IPS-18a (cell line): ENCODE data around the gene ANKRD44.

ENCODE experiments used
- H3K27ac ChIP-seq: one replicate; pipeline ENCODE4 v1.5.1; 2013; ENCODE audit warnings: low read length
- H3K27me3 ChIP-seq: one replicate; pipeline ENCODE4 v1.6.1; 2013; ENCODE audit warnings: mild to moderate bottlenecking, low read length; ENCODE audit not compliant: control insufficient read depth, insufficient read depth
- H3K36me3 ChIP-seq: one replicate; pipeline ENCODE4 v1.6.1; 2013; ENCODE audit warnings: low read depth, low read length; ENCODE audit not compliant: control insufficient read depth
- H3K4me1 ChIP-seq: one replicate; pipeline ENCODE4 v1.6.1; 2013; ENCODE audit warnings: low read depth, low read length; ENCODE audit not compliant: control insufficient read depth
- H3K4me3 ChIP-seq: one replicate; pipeline ENCODE4 v1.5.1; 2013; ENCODE audit warnings: low read length
- H3K9ac ChIP-seq: one replicate; pipeline ENCODE4 v1.6.1; 2013; ENCODE audit warnings: mild to moderate bottlenecking, low read length, moderate library complexity
- H3K9me3 ChIP-seq: one replicate; pipeline ENCODE4 v1.6.1; 2013; ENCODE audit warnings: low read depth, low read length; ENCODE audit not compliant: control insufficient read depth

Gene ANKRD44

GRCh38 chr2:196944570-196944969 lies 366.0 kb downstream of the ANKRD44 start:
- Histone ChIP-seq H3K4me3 (no peak overlapping the region), H3K9ac (no peak overlapping the region), H3K4me1 (no peaks in the 10 kb centered on the region), H3K36me3 (no peaks in the 10 kb centered on the region), H3K27me3 (no peaks in the 10 kb centered on the region), H3K9me3 (no peaks in the 10 kb centered on the region), H3K27ac (no peak overlapping the region)

DNA sequence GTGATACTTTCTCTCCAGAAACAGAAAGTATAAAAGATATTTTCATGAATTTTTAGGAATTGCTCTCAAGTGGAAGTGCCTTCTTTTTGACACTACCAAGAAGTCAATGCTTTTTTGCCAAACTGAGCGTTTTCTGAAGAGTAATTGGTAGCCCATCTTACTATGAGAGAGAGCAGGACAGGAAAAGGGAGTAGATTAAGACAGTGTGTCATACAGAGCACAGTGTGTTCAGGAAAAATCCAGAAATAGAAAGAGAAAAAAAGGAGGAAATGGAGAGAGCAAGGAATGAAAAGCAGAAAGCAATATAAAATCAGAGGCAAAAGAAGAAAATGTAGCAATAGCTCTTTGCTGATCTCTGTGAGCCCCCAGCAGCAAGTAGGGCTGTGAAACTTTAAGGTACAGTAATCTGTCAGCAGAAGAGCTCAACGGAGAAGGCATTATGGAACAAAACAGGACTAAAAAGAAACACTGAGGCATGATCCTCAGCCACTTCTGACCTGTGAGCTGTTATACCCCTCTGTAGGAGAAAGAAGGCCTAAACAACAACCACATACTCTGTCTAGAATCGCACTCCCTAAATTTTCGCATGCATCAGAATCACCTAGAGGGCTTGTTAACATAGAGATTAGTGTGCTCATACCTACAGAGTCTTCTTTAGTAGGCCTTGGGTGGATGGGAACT lies 369.0 kb downstream of the ANKRD44 start:
- no peak overlapping the region for H3K4me3 ChIP-seq
- no peaks in the 10 kb centered on the region for H3K27me3 ChIP-seq
- no peaks in the 10 kb centered on the region for H3K4me1 ChIP-seq

DNA sequence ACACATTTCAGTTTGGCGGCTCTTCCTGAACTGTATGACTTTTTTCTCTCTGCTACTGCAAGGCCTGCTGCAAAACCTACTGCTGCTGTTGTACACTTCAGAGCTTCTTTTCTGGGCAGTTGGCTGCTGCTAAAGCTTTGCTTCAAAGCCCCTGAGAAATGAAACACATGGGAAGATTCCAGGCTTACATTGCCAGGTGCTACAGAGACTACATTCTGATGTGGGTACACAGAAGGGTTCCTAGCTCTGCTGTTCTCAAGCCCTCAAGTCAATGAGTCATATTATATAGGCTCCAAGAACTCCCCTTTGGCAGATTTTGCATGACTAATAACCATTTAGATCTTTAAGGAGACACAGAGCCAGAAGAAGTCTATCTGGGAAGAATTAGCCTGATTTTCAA lies 371.2 kb downstream of the ANKRD44 start:
- Histone ChIP-seq H3K4me1 (no peaks in the 10 kb centered on the region), H3K27me3 (no peaks in the 10 kb centered on the region), H3K9ac (no peak overlapping the region), H3K4me3 (no peak overlapping the region), H3K27ac (no peak overlapping the region), H3K36me3 (no peaks in the 10 kb centered on the region), H3K9me3 (no peaks in the 10 kb centered on the region)

More for the DNA sequence above, 369.0 kb downstream of the ANKRD44 start:
- Histone ChIP-seq H3K9ac (no peak overlapping the region), H3K27ac (no peak overlapping the region), H3K36me3 (no peaks in the 10 kb centered on the region), H3K9me3 (no peaks in the 10 kb centered on the region)
